Esophagus squamous epithelium (tissue), 5 donors: ENCODE data around the gene LDB2. TPM values are rescaled to one million over a fixed set of nuclear protein-coding genes. Genes with fewer than 3 reads are reported as not detected.

Experiments used
- DNase-seq: peaks from one replicate; lab custom pipeline; 2025; lab: John Stamatoyannopoulos, UW
- H3K27ac ChIP-seq, 4 donors: fragments of 200-600 bp; sonication (generic); one replicate each; pipeline ENCODE4 v1.5.1; 2016 to 2019; ENCODE audit warnings: mild to moderate bottlenecking in 1 of 4
- H3K27me3 ChIP-seq, 4 donors: fragments of 200-600 bp; sonication (generic); 1 replicate in 3 of 4; 2 replicates in 1 of 4; pipeline versions ENCODE4 v1.5.1 to v1.6.0; 2017 to 2021; ENCODE audit warnings: antibody characterized with exemption in 1 of 4
- H3K36me3 ChIP-seq, 3 donors: fragments of 200-600 bp; sonication (generic); one replicate each; pipeline ENCODE4 v1.5.1; 2016 to 2019
- H3K4me1 ChIP-seq, 3 donors: fragments of 200-600 bp; sonication (generic); one replicate each; pipeline ENCODE4 v1.5.1; 2017 to 2019
- H3K4me3 ChIP-seq, 4 donors: fragments of 200-600 bp; sonication (generic); 1 replicate in 3 of 4; 2 replicates in 1 of 4; pipeline ENCODE4 v1.5.1; 2016 to 2019; ENCODE audit warnings: mild to moderate bottlenecking in 2 of 4, moderate library complexity in 1 of 4
- H3K9me3 ChIP-seq, 3 donors: fragments of 200-600 bp; sonication (generic); one replicate each; pipeline ENCODE4 v1.5.1; 2016 to 2019
- CTCF ChIP-seq, 6 experiments: fragments of 450-650 bp in 4 of 6; fragments of 200-600 bp in 2 of 6; sonication (generic) in 2 of 6; IDR thresholded peaks; one replicate each; pipeline ENCODE4 v1.5.1; 2016 to 2019; ENCODE audit warnings: antibody characterized with exemption in 6 of 6, mild to moderate bottlenecking in 4 of 6, moderate library complexity in 4 of 6
- POLR2A ChIP-seq, 4 donors: fragments of 450-650 bp; IDR thresholded peaks; one replicate each; pipeline ENCODE4 v1.6.1; 2017; ENCODE audit warnings: antibody characterized with exemption in 4 of 4, mild to moderate bottlenecking in 4 of 4, moderate library complexity in 3 of 4
- WGBS, 2 donors: methylation state at CpG; one replicate each; pipeline ENCODE4 v1.1.5; 2018; 5-methylcytosine and 5-hydroxymethylcytosine counted together
- intact Hi-C: fragments of 100-400 bp; cut with DNase I; formaldehyde crosslinking; loops from one replicate; pipeline ENCODE4 v1.15.0; 2022
- total RNA-seq, 4 donors: library from RNA; depleted of rRNA; stranded (reverse); fragments of >200 nt; gene quantifications; one replicate each; pipeline ENCODE4 v1.1.0, GENCODE V29; 2016
- donor health status: DM: yes; HTN: yes; CAD: no.

The LDB2 gene
- total RNA-seq, 4 donors from 2014 or later = 3.0 to 16.0 (median 5.9) TPM

GRCh38 chr4:16738558-16738957, 159.9 kb downstream of the LDB2 start:
- Histone ChIP-seq H3K4me1 (no peaks in the 10 kb centered on the region), H3K36me3 (no peaks in the 10 kb centered on the region), H3K9me3 (no peaks in the 10 kb centered on the region), H3K4me3 (no peak overlapping the region), H3K27me3 (no peaks in the 10 kb centered on the region), H3K27ac (no peak overlapping the region)
- no peak for DNase-seq
- intact Hi-C loops = no loop called here
- WGBS, 2 donors = 91 to 92% methylated on average over 1 of the region's 1 CpG
- TF ChIP-seq POLR2A (IDR thresholded peaks at IDR 0.05) (no peak), CTCF (IDR thresholded peaks at IDR 0.05) (no peak)

- intact Hi-C loops = no loop called here
- peaks cover 0 to 4% (median 0%) of the 10 kb centered on the region in 4 donors for H3K27me3 ChIP-seq
- 63 to 68% methylated on average over 4 of the region's 4 CpGs for WGBS, 2 donors
Observed at GRCh38 chr4:16733509-16733908, 164.9 kb downstream of the LDB2 start.

GRCh38 chr4:16732741-16733140, 165.7 kb downstream of the LDB2 start:
- Histone ChIP-seq H3K27me3 (peaks cover 0 to 4% (median 0%) of the 10 kb centered on the region in 4 donors), H3K4me3 (no peak overlapping the region), H3K4me1 (peaks cover 0 to 6% (median 0%) of the 10 kb centered on the region in 3 donors), H3K36me3 (no peaks in the 10 kb centered on the region), H3K27ac (no peak overlapping the region), H3K9me3 (no peaks in the 10 kb centered on the region)
- intact Hi-C loops = no loop called here
- TF ChIP-seq CTCF (IDR thresholded peaks at IDR 0.05) = no peak
- TF ChIP-seq POLR2A (IDR thresholded peaks at IDR 0.05) = no peak
- WGBS, 2 donors = 83 to 84% methylated on average over 6 of the region's 6 CpGs
- no peak for DNase-seq

More at GRCh38 chr4:16733509-16733908, 164.9 kb downstream of the LDB2 start:
- H3K4me1 ChIP-seq = peaks cover 0 to 6% (median 0%) of the 10 kb centered on the region in 3 donors
- H3K27ac ChIP-seq = no peak overlapping the region
- no peak for TF ChIP-seq CTCF (IDR thresholded peaks at IDR 0.05)
- no peak for TF ChIP-seq POLR2A (IDR thresholded peaks at IDR 0.05)
- DNase-seq = no peak
- H3K36me3 ChIP-seq = no peaks in the 10 kb centered on the region
- no peak overlapping the region for H3K4me3 ChIP-seq
- no peaks in the 10 kb centered on the region for H3K9me3 ChIP-seq

GRCh38 chr4:16731776-16732380, 166.6 kb downstream of the LDB2 start:
- DNase-seq = no peak
- intact Hi-C loops = no loop called here
- H3K9me3 ChIP-seq = no peaks in the 10 kb centered on the region
- H3K36me3 ChIP-seq = no peaks in the 10 kb centered on the region
- peaks cover 0 to 4% (median 0%) of the 10 kb centered on the region in 4 donors for H3K27me3 ChIP-seq
- no peak overlapping the region for H3K4me3 ChIP-seq
- H3K4me1 ChIP-seq = peaks cover 0 to 6% (median 0%) of the 10 kb centered on the region in 3 donors
- WGBS, 2 donors = 60 to 74% methylated on average over 3 of the region's 3 CpGs
- no peak overlapping the region for H3K27ac ChIP-seq
- no peak for TF ChIP-seq CTCF (IDR thresholded peaks at IDR 0.05)

GRCh38 chr4:16730522-16731205, 167.8 kb downstream of the LDB2 start:
- TF ChIP-seq POLR2A (IDR thresholded peaks at IDR 0.05) = no peak
- TF ChIP-seq CTCF (IDR thresholded peaks at IDR 0.05) = no peak
- Histone ChIP-seq H3K36me3 (no peaks in the 10 kb centered on the region), H3K9me3 (no peaks in the 10 kb centered on the region), H3K27ac (no peak overlapping the region), H3K27me3 (peaks cover 0 to 4% (median 0%) of the 10 kb centered on the region in 4 donors), H3K4me3 (no peak overlapping the region), H3K4me1 (peaks cover 0 to 6% (median 0%) of the 10 kb centered on the region in 3 donors)
- WGBS, 2 donors = 73 to 80% methylated on average over 3 of the region's 3 CpGs
- intact Hi-C loops = no loop called here
- no peak for DNase-seq
